PC-3 (cell line): ENCODE data around the gene YIPF4. TPM values are rescaled to one million over a fixed set of nuclear protein-coding genes. Genes with fewer than 3 reads are reported as not detected.
"Not testable (repeated sequence)": the region's sequence is repeated elsewhere in the genome, so short reads cannot be mapped to it uniquely, and the experiment has no call there.

ENCODE experiments used
- ATAC-seq: fragments of 200-7000 bp; cut with Tn5 transposase; 2 replicates; pipeline ENCODE4 v1.9.1; 2020; ENCODE audit warnings: mild to moderate bottlenecking, moderate library complexity
- BruUV-seq: library from RNA; stranded (reverse); fragments of 400-500 nt; replicated peaks from 2 replicates; lab custom pipeline; 2021; lab: Mats Ljungman, UMichigan
- CTCF ChIA-PET: fragments of 300-600 bp; sonication (Branson Sonifier 250); formaldehyde crosslinking; loops from one replicate; lab custom pipeline; 2022; ENCODE audit warnings: antibody characterized with exemption; lab: Charles Lee
- POLR2A ChIA-PET: fragments of 300-600 bp; sonication (Branson Sonifier 250); formaldehyde crosslinking; loops from one replicate; lab custom pipeline; 2022; ENCODE audit warnings: antibody characterized with exemption; ENCODE audit not compliant: unreplicated experiment; lab: Charles Lee
- DNase-seq: peaks from one replicate; pipeline ENCODE4 v3.0.0-alpha.2; 2015
- H2AFZ ChIP-seq: fragments of 300-600 bp; sonication (generic); 2 replicates; pipeline ENCODE4 v1.6.0; 2016; ENCODE audit warnings: antibody characterized with exemption, low read length
- H3F3A ChIP-seq: fragments of 300-600 bp; sonication (generic); one replicate; pipeline ENCODE4 v1.6.0; 2017; ENCODE audit warnings: antibody characterized with exemption, low read length, control low read depth, mild to moderate bottlenecking; ENCODE audit not compliant: unreplicated experiment
- H3K27ac ChIP-seq: fragments of 300-600 bp; sonication (generic); 2 replicates; pipeline ENCODE4 v1.5.1; 2016; ENCODE audit warnings: mild to moderate bottlenecking, low read length
- H3K27me3 ChIP-seq: fragments of 300-600 bp; sonication (generic); 2 replicates; pipeline ENCODE4 v1.6.1; 2016; ENCODE audit warnings: low read length, mixed read lengths
- H3K36me3 ChIP-seq: fragments of 300-600 bp; sonication (generic); 2 replicates; pipeline ENCODE4 v1.6.1; 2016; ENCODE audit warnings: low read depth, mixed run types, low read length, mixed read lengths
- H3K4me1 ChIP-seq: fragments of 300-600 bp; sonication (generic); 2 replicates; pipeline ENCODE4 v1.5.1; 2016; ENCODE audit warnings: low read length; ENCODE audit not compliant: insufficient read depth
- H3K4me2 ChIP-seq: fragments of 300-600 bp; sonication (generic); 2 replicates; pipeline ENCODE4 v1.6.0; 2016; ENCODE audit warnings: low read length
- H3K4me3 ChIP-seq: fragments of 300-600 bp; sonication (generic); 2 replicates; pipeline ENCODE4 v1.5.1; 2016; ENCODE audit warnings: mild to moderate bottlenecking, low read length, mixed read lengths
- H3K79me2 ChIP-seq: fragments of 300-600 bp; sonication (generic); 2 replicates; pipeline ENCODE4 v1.6.1; 2017; ENCODE audit warnings: low read length, mixed read lengths
- H3K9ac ChIP-seq: fragments of 300-600 bp; sonication (generic); 2 replicates; pipeline ENCODE4 v1.6.0; 2016; ENCODE audit warnings: mild to moderate bottlenecking, low read length
- H3K9me2 ChIP-seq: fragments of 300-600 bp; sonication (generic); replicated peaks from 2 replicates; pipeline ENCODE4 v1.6.1; 2016; ENCODE audit warnings: mixed run types, low read length, mixed read lengths
- H3K9me3 ChIP-seq: fragments of 300-600 bp; sonication (generic); 2 replicates; pipeline ENCODE4 v1.6.1; 2016; ENCODE audit warnings: low read length, mixed read lengths
- H4K20me1 ChIP-seq: fragments of 300-600 bp; sonication (generic); 2 replicates; pipeline ENCODE4 v1.6.1; 2016; ENCODE audit warnings: low read length, mixed read lengths
- EZH2 ChIP-seq: fragments of 300-600 bp; sonication (generic); IDR thresholded peaks from one replicate; pipeline ENCODE4 v1.6.1; 2017; ENCODE audit warnings: antibody characterized with exemption, mild to moderate bottlenecking, low read length; ENCODE audit not compliant: unreplicated experiment
- EZH2phosphoT487 ChIP-seq: fragments of 300-600 bp; sonication (generic); IDR thresholded peaks from 2 replicates; pipeline ENCODE4 v1.6.1; 2018; ENCODE audit warnings: mild to moderate bottlenecking, antibody characterized with exemption, low read length, borderline replicate concordance
- intact Hi-C: fragments of 100-400 bp; cut with micrococcal nuclease; formaldehyde crosslinking; loops from 2 replicates; pipeline ENCODE4 v1.9.0; 2023
- total RNA-seq: library from RNA; depleted of rRNA; stranded (reverse); fragments of >200 nt; gene quantifications from 2 replicates; pipeline ENCODE4 v1.2.3, GENCODE V29; 2014
- TF ChIP-seq, protein P1 (sequence below): fragments of 300-600 bp; sonication (generic); conservative IDR thresholded peaks from 2 replicates; pipeline ENCODE4 v1.5.1; 2017; ENCODE audit warnings: antibody characterized with exemption, low read depth, mild to moderate bottlenecking, low read length

Gene YIPF4
- total RNA-seq, 1 experiment from 2014 or later: 13.1 TPM

GRCh38 chr2:32290000-32290339 lies 12.3 kb downstream of the YIPF4 start:
- BruUV-seq: no TSS peak
- DNase-seq (no peak), ATAC-seq (no peak)
- no peak overlapping the region for H3K9ac ChIP-seq
- no peaks in the 10 kb centered on the region; the same call in 1 of the 2 replicates for H3K36me3 ChIP-seq
- no peaks in the 10 kb centered on the region for H4K20me1 ChIP-seq
- peaks cover 40% of the 10 kb centered on the region for H3K79me2 ChIP-seq
- no peaks in the 10 kb centered on the region for H3K27me3 ChIP-seq
- no peaks in the 10 kb centered on the region for H3K9me2 ChIP-seq
- TF ChIP-seq EZH2: no peak
- TF ChIP-seq, protein P1, sequence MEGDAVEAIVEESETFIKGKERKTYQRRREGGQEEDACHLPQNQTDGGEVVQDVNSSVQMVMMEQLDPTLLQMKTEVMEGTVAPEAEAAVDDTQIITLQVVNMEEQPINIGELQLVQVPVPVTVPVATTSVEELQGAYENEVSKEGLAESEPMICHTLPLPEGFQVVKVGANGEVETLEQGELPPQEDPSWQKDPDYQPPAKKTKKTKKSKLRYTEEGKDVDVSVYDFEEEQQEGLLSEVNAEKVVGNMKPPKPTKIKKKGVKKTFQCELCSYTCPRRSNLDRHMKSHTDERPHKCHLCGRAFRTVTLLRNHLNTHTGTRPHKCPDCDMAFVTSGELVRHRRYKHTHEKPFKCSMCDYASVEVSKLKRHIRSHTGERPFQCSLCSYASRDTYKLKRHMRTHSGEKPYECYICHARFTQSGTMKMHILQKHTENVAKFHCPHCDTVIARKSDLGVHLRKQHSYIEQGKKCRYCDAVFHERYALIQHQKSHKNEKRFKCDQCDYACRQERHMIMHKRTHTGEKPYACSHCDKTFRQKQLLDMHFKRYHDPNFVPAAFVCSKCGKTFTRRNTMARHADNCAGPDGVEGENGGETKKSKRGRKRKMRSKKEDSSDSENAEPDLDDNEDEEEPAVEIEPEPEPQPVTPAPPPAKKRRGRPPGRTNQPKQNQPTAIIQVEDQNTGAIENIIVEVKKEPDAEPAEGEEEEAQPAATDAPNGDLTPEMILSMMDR: no peak
- no peak for TF ChIP-seq EZH2phosphoT487
- peaks cover 20% of the 10 kb centered on the region for H3K4me1 ChIP-seq
- no peak overlapping the region for H3K27ac ChIP-seq
- no peak overlapping the region for H3K4me3 ChIP-seq
- H3F3A ChIP-seq: no peaks in the 10 kb centered on the region
- POLR2A ChIA-PET: interaction anchor here (0.9 kb wide), 1 partner anchor 66 kb away, joined by 4 read pairs; no protein-coding TSS in a partner anchor
- H2AFZ ChIP-seq: no peak overlapping the region
- intact Hi-C loops: loop anchor here (5.0 kb wide), 1 partner anchor 67 kb away; the partner anchor contains the start of gene BIRC6
- CTCF ChIA-PET: no interaction called here
- no peaks in the 10 kb centered on the region for H3K9me3 ChIP-seq
- H3K4me2 ChIP-seq: no peak overlapping the region

GRCh38 chr2:32291746-32292145 lies 14.0 kb downstream of the YIPF4 start:
- CTCF ChIA-PET: no interaction called here
- TF ChIP-seq EZH2: no peak
- TF ChIP-seq, protein P1: no peak
- TF ChIP-seq EZH2phosphoT487: no peak
- H3F3A ChIP-seq: no peaks in the 10 kb centered on the region
- DNase-seq (peak; percentile 18), ATAC-seq (no peak)
- peaks cover 20% of the 10 kb centered on the region for H3K4me1 ChIP-seq
- H4K20me1 ChIP-seq: no peaks in the 10 kb centered on the region
- H3K4me2 ChIP-seq: no peak overlapping the region
- H3K9ac ChIP-seq: no peak overlapping the region
- H3K79me2 ChIP-seq: peaks cover 24% of the 10 kb centered on the region
- H3K4me3 ChIP-seq: no peak overlapping the region
- H3K9me2 ChIP-seq: no peaks in the 10 kb centered on the region
- H3K9me3 ChIP-seq: no peaks in the 10 kb centered on the region
- H3K27ac ChIP-seq: no peak overlapping the region
- no TSS peak for BruUV-seq
- no peaks in the 10 kb centered on the region; the same call in 1 of the 2 replicates for H3K36me3 ChIP-seq
- no peaks in the 10 kb centered on the region for H3K27me3 ChIP-seq
- intact Hi-C loops: no loop called here
- POLR2A ChIA-PET: no interaction called here
- H2AFZ ChIP-seq: no peak overlapping the region

- peaks cover 13% of the 10 kb centered on the region for H3K4me1 ChIP-seq
- H3K4me2 ChIP-seq, CTCF ChIA-PET, ATAC-seq, H3K9me2 ChIP-seq, H4K20me1 ChIP-seq, intact Hi-C loops, POLR2A ChIA-PET, DNase-seq, H3K9me3 ChIP-seq, H3K9ac ChIP-seq, H2AFZ ChIP-seq, H3K36me3 ChIP-seq, H3F3A ChIP-seq, H3K27ac ChIP-seq, H3K4me3 ChIP-seq, BruUV-seq, H3K27me3 ChIP-seq: not testable (repeated sequence)
- peaks cover 11% of the 10 kb centered on the region for H3K79me2 ChIP-seq
These were observed 15.8 kb downstream of the YIPF4 start for GRCh38 chr2:32293493-32293892.

GRCh38 chr2:32293966-32294562 lies 16.4 kb downstream of the YIPF4 start:
- POLR2A ChIA-PET, H3K27me3 ChIP-seq, BruUV-seq, H2AFZ ChIP-seq, H3K4me1 ChIP-seq, H3K4me3 ChIP-seq, H3F3A ChIP-seq, DNase-seq, CTCF ChIA-PET, ATAC-seq, H3K9me2 ChIP-seq, intact Hi-C loops, H3K9me3 ChIP-seq, H3K9ac ChIP-seq, H4K20me1 ChIP-seq, H3K4me2 ChIP-seq, H3K36me3 ChIP-seq, H3K27ac ChIP-seq: not testable (repeated sequence)
- H3K79me2 ChIP-seq: peaks cover 11% of the 10 kb centered on the region
